ENCODE measurements around the gene CDH4.

- TF ChIP-seq CTCF (conservative IDR thresholded peaks at IDR 0.05; ENCODE audit: low read length) (no peak), EZH2phosphoT487 (IDR thresholded peaks at IDR 0.05; ENCODE audit: borderline replicate concordance, low read depth, low read length) (no peak)
Observed at GRCh38 chr20:61718361-61719005, 466.4 kb downstream of the CDH4 start.

Measured in OCI-LY7 (cell line).